ENCODE measurements around the gene CTSC.

GRCh38 chr11:88312628-88313027 is 24.9 kb downstream of the CTSC start:
- TF ChIP-seq CTCF (IDR thresholded peaks at IDR 0.05): no peak
- no peak for TF ChIP-seq POLR2A (IDR thresholded peaks at IDR 0.05)
